Hepatocyte (in vitro differentiated cells): ENCODE results near the gene SUGCT. TPM values are rescaled to one million over a fixed set of nuclear protein-coding genes. Genes with fewer than 3 reads are reported as not detected.

Experiments used
- DNase-seq: peaks from one replicate; pipeline ENCODE4 v3.0.0-alpha.2; 2016; ENCODE audit warnings: low spot score
- H2AFZ ChIP-seq: fragments of 200-600 bp; sonication (generic); 2 replicates; pipeline ENCODE4 v1.6.0; 2016; ENCODE audit warnings: antibody characterized with exemption, mild to moderate bottlenecking
- H3K27ac ChIP-seq: fragments of 200-600 bp; sonication (generic); 2 replicates; pipeline ENCODE4 v1.5.1; 2016; ENCODE audit warnings: mild to moderate bottlenecking
- H3K27me3 ChIP-seq: fragments of 200-600 bp; sonication (generic); 2 replicates; pipeline ENCODE4 v1.6.1; 2016
- H3K36me3 ChIP-seq: fragments of 200-600 bp; sonication (generic); replicated peaks from 2 replicates; pipeline ENCODE4 v1.5.1; 2016; ENCODE audit warnings: low read depth; ENCODE audit not compliant: insufficient read depth
- H3K4me1 ChIP-seq: fragments of 200-600 bp; sonication (generic); 2 replicates; pipeline ENCODE4 v1.5.1; 2016; ENCODE audit warnings: mild to moderate bottlenecking, moderate library complexity; ENCODE audit not compliant: insufficient read depth
- H3K4me2 ChIP-seq: fragments of 200-600 bp; sonication (generic); 2 replicates; pipeline ENCODE4 v1.6.0; 2016
- H3K4me3 ChIP-seq: fragments of 200-600 bp; sonication (generic); 2 replicates; pipeline ENCODE4 v1.5.1; 2016; ENCODE audit warnings: mild to moderate bottlenecking
- H3K79me2 ChIP-seq: fragments of 200-600 bp; sonication (generic); 2 replicates; pipeline ENCODE4 v1.6.0; 2017; ENCODE audit warnings: mild to moderate bottlenecking
- H3K9me2 ChIP-seq: fragments of 200-600 bp; sonication (generic); replicated peaks from 2 replicates; pipeline ENCODE4 v1.6.0; 2017; ENCODE audit warnings: mild to moderate bottlenecking; ENCODE audit not compliant: insufficient read depth
- H3K9me3 ChIP-seq: fragments of 200-600 bp; sonication (generic); 2 replicates; pipeline ENCODE4 v1.5.1; 2016; ENCODE audit warnings: low read depth, mild to moderate bottlenecking
- H4K20me1 ChIP-seq: fragments of 200-600 bp; sonication (generic); 2 replicates; pipeline ENCODE4 v1.6.0; 2016; ENCODE audit warnings: mild to moderate bottlenecking; ENCODE audit not compliant: insufficient read depth, poor library complexity, severe bottlenecking
- EZH2 ChIP-seq: fragments of 200-600 bp; sonication (generic); IDR thresholded peaks from 2 replicates; pipeline ENCODE4 v1.6.1; 2016; ENCODE audit warnings: antibody characterized with exemption, mild to moderate bottlenecking, borderline replicate concordance
- EZH2phosphoT487 ChIP-seq: fragments of 200-600 bp; sonication (generic); IDR thresholded peaks from one replicate; pipeline ENCODE4 v1.6.1; 2018; ENCODE audit warnings: antibody characterized with exemption, mild to moderate bottlenecking, low read depth, moderate library complexity; ENCODE audit not compliant: unreplicated experiment, severe bottlenecking
- WGBS: methylation state at CpG from one replicate; pipeline ENCODE4 v1.1.6; 2016; ENCODE audit warnings: low lambda C conversion rate; ENCODE audit errors: missing lambda C conversion rate; 5-methylcytosine and 5-hydroxymethylcytosine counted together
- polyA plus RNA-seq: library from polyadenylated mRNA; unstranded; fragments of >200 nt; fragmentation: Nextera tagmentation; extraction: Ambion mirVana; gene quantifications from 2 replicates; pipeline ENCODE4 v1.2.1, GENCODE V29; 2016
- total RNA-seq: library from RNA; depleted of rRNA; stranded (reverse); fragments of >200 nt; gene quantifications from 2 replicates; pipeline ENCODE4 v1.2.3, GENCODE V29; 2014
- TF ChIP-seq, protein P1 (sequence below): fragments of 200-600 bp; sonication (generic); IDR thresholded peaks from 2 replicates; pipeline ENCODE4 v1.5.1; 2016; ENCODE audit warnings: antibody characterized with exemption, mild to moderate bottlenecking; ENCODE audit not compliant: poor library complexity

Gene SUGCT
- total and polyA plus RNA-seq, 2 experiments from 2014 or later, result 5.1 to 12.0 TPM

DNA sequence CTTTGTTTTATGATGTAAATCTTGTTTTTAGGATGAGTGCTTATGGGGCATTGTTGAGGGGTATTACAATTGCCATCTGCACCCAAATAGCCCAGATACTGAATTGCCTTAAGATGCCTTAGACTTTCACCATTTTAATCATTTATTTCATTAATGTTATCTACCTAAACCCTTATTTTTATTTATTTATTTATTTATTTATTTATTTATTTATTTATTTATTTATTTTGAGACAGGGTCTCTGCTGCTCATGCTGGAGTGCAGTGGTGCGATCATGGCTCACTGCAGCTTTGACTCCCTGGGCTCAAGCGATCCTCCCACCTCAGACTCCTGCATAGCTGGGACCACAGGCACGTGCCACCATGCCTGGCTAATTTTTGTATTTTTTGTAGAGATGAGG lies 560.2 kb downstream of the SUGCT start:
- TF ChIP-seq EZH2phosphoT487 (no peak), EZH2 (no peak)
- TF ChIP-seq, protein P1, sequence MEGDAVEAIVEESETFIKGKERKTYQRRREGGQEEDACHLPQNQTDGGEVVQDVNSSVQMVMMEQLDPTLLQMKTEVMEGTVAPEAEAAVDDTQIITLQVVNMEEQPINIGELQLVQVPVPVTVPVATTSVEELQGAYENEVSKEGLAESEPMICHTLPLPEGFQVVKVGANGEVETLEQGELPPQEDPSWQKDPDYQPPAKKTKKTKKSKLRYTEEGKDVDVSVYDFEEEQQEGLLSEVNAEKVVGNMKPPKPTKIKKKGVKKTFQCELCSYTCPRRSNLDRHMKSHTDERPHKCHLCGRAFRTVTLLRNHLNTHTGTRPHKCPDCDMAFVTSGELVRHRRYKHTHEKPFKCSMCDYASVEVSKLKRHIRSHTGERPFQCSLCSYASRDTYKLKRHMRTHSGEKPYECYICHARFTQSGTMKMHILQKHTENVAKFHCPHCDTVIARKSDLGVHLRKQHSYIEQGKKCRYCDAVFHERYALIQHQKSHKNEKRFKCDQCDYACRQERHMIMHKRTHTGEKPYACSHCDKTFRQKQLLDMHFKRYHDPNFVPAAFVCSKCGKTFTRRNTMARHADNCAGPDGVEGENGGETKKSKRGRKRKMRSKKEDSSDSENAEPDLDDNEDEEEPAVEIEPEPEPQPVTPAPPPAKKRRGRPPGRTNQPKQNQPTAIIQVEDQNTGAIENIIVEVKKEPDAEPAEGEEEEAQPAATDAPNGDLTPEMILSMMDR, result no peak
- H3K27me3 ChIP-seq, result no peaks in the 10 kb centered on the region
- no peaks in the 10 kb centered on the region for H3K36me3 ChIP-seq
- no peaks in the 10 kb centered on the region for H3K9me2 ChIP-seq
- no peak for DNase-seq
- 97% methylated on average over 3 of the region's 3 CpGs for WGBS
- no peaks in the 10 kb centered on the region for H3K4me1 ChIP-seq
- H3K27ac ChIP-seq, result no peak overlapping the region
- H3K4me3 ChIP-seq, result no peak overlapping the region
- no peaks in the 10 kb centered on the region for H4K20me1 ChIP-seq
- no peaks in the 10 kb centered on the region for H3K9me3 ChIP-seq
- H2AFZ ChIP-seq, result no peak overlapping the region
- H3K4me2 ChIP-seq, result no peak overlapping the region
- H3K79me2 ChIP-seq, result no peaks in the 10 kb centered on the region

DNA sequence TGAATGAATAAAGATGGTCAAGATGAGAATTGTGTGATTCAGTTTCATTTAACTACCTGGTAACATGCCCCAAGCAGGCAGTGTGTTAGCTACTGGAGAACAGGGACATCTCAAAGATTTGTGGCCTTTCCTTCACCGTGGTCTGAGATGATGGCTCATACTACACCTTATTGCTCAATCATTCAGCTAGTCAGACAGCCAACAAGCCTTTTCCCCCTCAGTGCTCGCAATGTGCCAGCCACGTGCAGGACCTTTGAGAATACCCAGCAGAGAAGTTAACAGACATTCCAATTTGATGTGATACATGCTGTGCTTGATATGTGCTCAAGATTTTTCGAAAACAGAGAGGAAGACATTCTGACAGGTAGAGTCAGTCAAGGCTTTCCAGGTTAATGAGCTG lies 562.8 kb downstream of the SUGCT start:
- WGBS, result 94% methylated on average over 4 of the region's 4 CpGs
- no peak overlapping the region for H3K4me3 ChIP-seq
- H4K20me1 ChIP-seq, result no peaks in the 10 kb centered on the region
- no peaks in the 10 kb centered on the region for H3K27me3 ChIP-seq
- no peak overlapping the region for H3K27ac ChIP-seq
- TF ChIP-seq EZH2phosphoT487 (no peak), EZH2 (no peak)
- TF ChIP-seq, protein P1, result no peak
- no peak overlapping the region for H3K4me2 ChIP-seq
- H2AFZ ChIP-seq, result no peak overlapping the region
- no peak for DNase-seq
- no peaks in the 10 kb centered on the region for H3K36me3 ChIP-seq
- H3K9me3 ChIP-seq, result no peaks in the 10 kb centered on the region
- no peaks in the 10 kb centered on the region for H3K4me1 ChIP-seq
- no peaks in the 10 kb centered on the region for H3K9me2 ChIP-seq
- no peaks in the 10 kb centered on the region for H3K79me2 ChIP-seq

DNA sequence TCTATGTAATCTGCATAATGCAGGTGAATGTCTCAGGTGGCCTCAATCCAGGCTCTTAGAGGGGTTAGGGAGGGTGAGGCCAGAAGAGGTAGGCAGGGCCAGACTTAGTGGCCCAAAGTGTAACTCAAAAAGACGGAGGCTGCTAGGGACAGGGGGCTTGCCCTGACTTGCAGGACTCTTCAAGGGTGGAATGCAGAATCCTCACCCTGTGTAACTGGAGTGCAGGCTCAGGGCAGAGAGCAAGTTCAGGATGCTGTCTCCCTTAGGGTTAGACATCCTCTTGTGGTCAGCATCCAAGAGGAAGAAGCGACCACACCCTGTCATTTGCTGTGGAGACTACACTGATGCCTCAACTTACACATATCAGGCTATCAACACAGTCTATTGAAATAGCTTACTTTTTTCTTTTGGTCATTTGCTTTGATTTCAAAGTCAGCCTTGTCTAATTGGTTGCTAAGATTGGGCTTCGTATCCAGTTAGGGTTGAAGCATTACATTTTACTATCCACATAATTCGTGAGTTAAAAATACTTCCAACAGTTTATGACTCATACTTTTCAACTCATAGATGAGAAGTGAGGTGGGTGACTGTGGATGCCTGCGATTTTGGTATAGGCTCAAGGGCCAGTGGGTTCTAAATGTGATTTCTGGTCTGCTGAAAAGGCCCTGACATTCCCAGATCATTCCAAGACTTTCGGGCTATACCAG lies 563.6 kb downstream of the SUGCT start:
- 94% methylated on average over 6 of the region's 6 CpGs for WGBS
- no peak for DNase-seq
- TF ChIP-seq, protein P1, result no peak
- no peak for TF ChIP-seq EZH2
- no peak for TF ChIP-seq EZH2phosphoT487
- Histone ChIP-seq H4K20me1 (no peaks in the 10 kb centered on the region), H3K36me3 (no peaks in the 10 kb centered on the region), H3K27ac (no peak overlapping the region), H3K4me2 (no peak overlapping the region), H3K4me1 (no peaks in the 10 kb centered on the region), H3K4me3 (no peak overlapping the region), H2AFZ (no peak overlapping the region), H3K27me3 (no peaks in the 10 kb centered on the region), H3K9me3 (no peaks in the 10 kb centered on the region), H3K9me2 (no peaks in the 10 kb centered on the region), H3K79me2 (no peaks in the 10 kb centered on the region)

DNA sequence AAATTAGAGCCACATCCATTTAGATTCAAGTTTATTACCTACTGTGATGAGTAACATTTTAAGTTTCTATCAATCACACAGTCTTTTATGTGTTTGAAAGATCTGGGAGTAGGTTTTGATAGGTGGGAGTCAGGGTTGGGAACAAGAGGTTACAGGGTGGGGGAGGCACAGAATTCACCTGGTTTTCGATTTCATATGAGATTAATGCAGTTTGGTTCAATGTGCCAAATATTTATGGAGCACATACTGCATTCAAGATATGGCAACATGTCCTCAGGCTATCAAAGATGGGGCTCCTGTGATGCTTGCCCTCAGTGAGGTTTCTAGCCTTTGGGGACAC lies 564.1 kb downstream of the SUGCT start:
- H3K4me3 ChIP-seq, result no peak overlapping the region
- no peaks in the 10 kb centered on the region for H3K9me3 ChIP-seq
- H3K27ac ChIP-seq, result no peak overlapping the region
- H3K4me2 ChIP-seq, result no peak overlapping the region
- H3K27me3 ChIP-seq, result no peaks in the 10 kb centered on the region
- no peaks in the 10 kb centered on the region for H3K4me1 ChIP-seq
- H3K79me2 ChIP-seq, result no peaks in the 10 kb centered on the region
- no peak for DNase-seq
- no peaks in the 10 kb centered on the region for H3K9me2 ChIP-seq
- TF ChIP-seq EZH2phosphoT487 (no peak), EZH2 (no peak)
- TF ChIP-seq, protein P1, result no peak
- no peaks in the 10 kb centered on the region for H4K20me1 ChIP-seq
- no peaks in the 10 kb centered on the region for H3K36me3 ChIP-seq
- WGBS, result 94% methylated on average over 1 of the region's 1 CpG
- H2AFZ ChIP-seq, result no peak overlapping the region
